ENCODE data around the gene USP47.

- TF ChIP-seq ZNF232 (CRISPR knock-in tag; IDR thresholded peaks at IDR 0.05) (no peak), CTCF (IDR thresholded peaks at IDR 0.05 in 2 of 3, conservative IDR thresholded peaks at IDR 0.05 in 1 of 3; ENCODE audit: insufficient read depth in 2 of 3, low read depth in 1 of 3, low read length in 3 of 3) (no peak), FOXA1 (IDR thresholded peaks at IDR 0.05; ENCODE audit: borderline replicate concordance) (no peak), EP300 (IDR thresholded peaks at IDR 0.05; ENCODE audit: low read length) (no peak), CTCFL (IDR thresholded peaks at IDR 0.05; ENCODE audit: borderline replicate concordance, insufficient read depth, low read depth, low read length, poor library complexity, severe bottlenecking) (no peak), ZNF274 (IDR thresholded peaks at IDR 0.05; ENCODE audit: borderline replicate concordance, low read depth, low read length) (no peak), MAX (CRISPR knock-in tag; IDR thresholded peaks at IDR 0.05) (no peak), SIN3B (IDR thresholded peaks at IDR 0.05; ENCODE audit: low read depth) (no peak), E2F6 (IDR thresholded peaks at IDR 0.05; ENCODE audit: borderline replicate concordance in 1 of 2, extremely low read depth in 1 of 2, insufficient read depth in 1 of 2, insufficient read length in 1 of 2, low read depth in 1 of 2, low read length in 1 of 2, poor library complexity in 1 of 2, severe bottlenecking in 1 of 2) (no peak), EZH2 (IDR thresholded peaks at IDR 0.05; ENCODE audit: borderline replicate concordance, low read depth, low read length) (no peak), ATF2 (CRISPR knock-in tag; IDR thresholded peaks at IDR 0.05) (no peak), NFRKB (IDR thresholded peaks at IDR 0.05; ENCODE audit: low read depth) (no peak), NCOR1 (IDR thresholded peaks at IDR 0.05) (no peak), USF2 (CRISPR knock-in tag; IDR thresholded peaks at IDR 0.05) (no peak)
Observed at GRCh38 chr11:11985954-11986949, 144.5 kb downstream of the USP47 start.
